CD4-positive, alpha-beta T cell (primary cell): ENCODE measurements around the gene SCFD1. TPM values are rescaled to one million over a fixed set of nuclear protein-coding genes. Genes with fewer than 3 reads are reported as not detected.

Experiments used
- ATAC-seq: fragments of 200-7000 bp; cut with Tn5 transposase; one replicate; pipeline ENCODE4 v1.10.0; 2022; ENCODE audit warnings: mild to moderate bottlenecking; ENCODE audit not compliant: poor library complexity
- CTCF ChIA-PET: fragments of 350-600 bp; sonication (Branson Sonifier 250); formaldehyde crosslinking; loops from one replicate; lab custom pipeline; 2021; ENCODE audit warnings: antibody characterized with exemption, inconsistent platforms; lab: Charles Lee
- POLR2A ChIA-PET: fragments of 350-600 bp; sonication (Branson Sonifier 250); formaldehyde crosslinking; loops from one replicate; lab custom pipeline; 2021; ENCODE audit warnings: antibody characterized with exemption, inconsistent platforms; lab: Charles Lee
- DNase-seq, 14 experiments: peaks; one replicate each; pipeline ENCODE4 v3.0.0-alpha.2; 2013 to 2020; ENCODE audit warnings: mixed read lengths in 2 of 14
- H3K27ac ChIP-seq, 2 donors: one replicate each; pipeline versions ENCODE4 v1.5.1 to v1.7.0; 2013; ENCODE audit warnings: low read length in 2 of 2, low read depth in 1 of 2, mild to moderate bottlenecking in 1 of 2
- H3K27me3 ChIP-seq, 2 experiments: 1 replicate in 1 of 2; 2 replicates in 1 of 2; pipeline versions ENCODE4 v1.6.1 to v1.7.0; 2013; ENCODE audit warnings: low read length in 2 of 2, control low read depth in 1 of 2, mild to moderate bottlenecking in 1 of 2, moderate library complexity in 1 of 2; ENCODE audit not compliant: insufficient read depth in 2 of 2, control insufficient read depth in 1 of 2
- H3K36me3 ChIP-seq: one replicate; pipeline ENCODE4 v1.6.1; 2013; ENCODE audit warnings: low read length, control low read depth; ENCODE audit not compliant: insufficient read depth
- H3K4me1 ChIP-seq: one replicate; pipeline ENCODE4 v1.6.1; 2013; ENCODE audit warnings: low read length, control low read depth; ENCODE audit not compliant: insufficient read depth
- H3K4me3 ChIP-seq: one replicate; pipeline ENCODE4 v1.5.1; 2013; ENCODE audit warnings: mild to moderate bottlenecking, low read length, moderate library complexity
- H3K9me3 ChIP-seq, 2 experiments: 1 replicate in 1 of 2; 2 replicates in 1 of 2; pipeline versions ENCODE4 v1.6.1 to v1.7.0; 2013; ENCODE audit warnings: low read length in 2 of 2, mild to moderate bottlenecking in 2 of 2, control low read depth in 1 of 2, moderate library complexity in 1 of 2; ENCODE audit not compliant: control insufficient read depth in 1 of 2, insufficient read depth in 1 of 2
- H3K27ac Mint-ChIP-seq: one replicate; pipeline ENCODE4 v1.8.0; 2020; ENCODE audit warnings: mixed read lengths
- H3K27me3 Mint-ChIP-seq: one replicate; pipeline ENCODE4 v1.8.0; 2021; ENCODE audit warnings: mixed read lengths
- H3K36me3 Mint-ChIP-seq: one replicate; pipeline ENCODE4 v1.8.0; 2021; ENCODE audit warnings: low read depth, mixed read lengths
- H3K4me1 Mint-ChIP-seq: one replicate; pipeline ENCODE4 v1.8.0; 2021; ENCODE audit warnings: low read depth, mixed read lengths
- H3K4me3 Mint-ChIP-seq: one replicate; pipeline ENCODE4 v1.8.0; 2020; ENCODE audit warnings: mild to moderate bottlenecking, mixed read lengths
- H3K9me3 Mint-ChIP-seq: one replicate; pipeline ENCODE4 v1.8.0; 2020; ENCODE audit warnings: mixed read lengths
- CTCF ChIP-seq: fragments of 200-600 bp; IDR thresholded peaks from one replicate; pipeline ENCODE4 v1.8.0; 2022; ENCODE audit warnings: antibody characterized with exemption, mild to moderate bottlenecking
- intact Hi-C, 2 experiments: fragments of 100-400 bp; cut with DNase I in 1 of 2; cut with micrococcal nuclease in 1 of 2; formaldehyde crosslinking; loops; one replicate each; pipeline versions ENCODE4 v1.15.1 to v1.9.0; 2023 to 2025; cut with DNase I, micrococcal nuclease
- total RNA-seq, 174 experiments: library from RNA in 2 of 174; stranded (reverse) in 2 of 174; gene quantifications; one replicate each; pipeline ENCODE4 v1.2.3 and lab custom pipeline; 2021 to 2026

The SCFD1 gene
- total RNA-seq, 2 experiments from 2014 or later: 59.0 to 63.6 TPM

- Mint-ChIP-seq H3K36me3 (peaks cover 79% of the 10 kb centered on the region), H3K9me3 (no peaks in the 10 kb centered on the region), H3K27ac (no peak overlapping the region), H3K27me3 (no peaks in the 10 kb centered on the region), H3K4me3 (no peak overlapping the region), H3K4me1 (no peaks in the 10 kb centered on the region)
- no peaks in the 10 kb centered on the region for H3K9me3 ChIP-seq
- no peak for TF ChIP-seq CTCF
- DNase-seq (no peak), ATAC-seq (no peak)
- H3K4me1 ChIP-seq: no peaks in the 10 kb centered on the region
- no peak overlapping the region for H3K27ac ChIP-seq
- peaks cover 51% of the 10 kb centered on the region for H3K36me3 ChIP-seq
- no peaks in the 10 kb centered on the region for H3K27me3 ChIP-seq
- intact Hi-C loops: no loop called here
- ChIA-PET POLR2A (no interaction called here), CTCF (no interaction called here)
- no peak overlapping the region for H3K4me3 ChIP-seq
Observed at GRCh38 chr14:30719137-30719536, 97.0 kb downstream of the SCFD1 start.

DNA sequence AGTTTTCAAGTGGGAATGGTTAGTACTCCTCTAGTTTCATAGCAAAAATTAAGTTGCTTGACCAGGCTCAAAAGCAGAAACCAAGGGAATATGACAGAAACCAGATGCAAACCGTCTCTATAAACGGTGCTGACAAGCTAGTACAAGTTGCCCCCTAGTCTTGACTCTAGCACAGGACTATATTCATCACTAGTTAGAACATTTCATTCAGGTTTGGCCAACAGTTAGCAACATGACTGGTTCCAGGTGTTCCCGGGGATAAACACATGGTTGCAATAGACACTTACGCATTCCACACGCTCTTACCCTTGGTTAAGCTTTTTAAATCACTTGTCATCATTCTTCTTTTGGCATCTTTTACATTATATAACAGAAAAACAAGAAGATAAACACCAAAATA, 103.6 kb downstream of the SCFD1 start:
- H3K4me3 Mint-ChIP-seq: no peak overlapping the region
- Histone ChIP-seq H3K27ac (no peak overlapping the region), H3K36me3 (peaks cover 32% of the 10 kb centered on the region), H3K4me3 (no peak overlapping the region), H3K4me1 (no peaks in the 10 kb centered on the region), H3K27me3 (no peaks in the 10 kb centered on the region), H3K9me3 (peaks cover 0 to 3% of the 10 kb centered on the region in 2 experiments)
- no peaks in the 10 kb centered on the region for H3K27me3 Mint-ChIP-seq
- DNase-seq: no peak
- intact Hi-C loops: no loop called here
- TF ChIP-seq CTCF: no peak
- H3K9me3 Mint-ChIP-seq: no peaks in the 10 kb centered on the region
- peaks cover 14% of the 10 kb centered on the region for H3K4me1 Mint-ChIP-seq
- no peak for ATAC-seq
- H3K36me3 Mint-ChIP-seq: peaks cover 97% of the 10 kb centered on the region
- H3K27ac Mint-ChIP-seq: no peak overlapping the region
- CTCF ChIA-PET: no interaction called here
- POLR2A ChIA-PET: no interaction called here

- Mint-ChIP-seq H3K4me1 (peaks cover 14% of the 10 kb centered on the region), H3K36me3 (peaks cover 95% of the 10 kb centered on the region), H3K4me3 (no peak overlapping the region), H3K27ac (no peak overlapping the region), H3K9me3 (no peaks in the 10 kb centered on the region), H3K27me3 (no peaks in the 10 kb centered on the region)
- no peak overlapping the region for H3K27ac ChIP-seq
- peaks cover 33% of the 10 kb centered on the region for H3K36me3 ChIP-seq
- H3K9me3 ChIP-seq: peaks cover 0 to 3% of the 10 kb centered on the region in 2 experiments
- H3K4me3 ChIP-seq: no peak overlapping the region
- ATAC-seq: no peak
- ChIA-PET CTCF (no interaction called here), POLR2A (no interaction called here)
- intact Hi-C loops: no loop called here
- H3K4me1 ChIP-seq: no peaks in the 10 kb centered on the region
- no peak for TF ChIP-seq CTCF
- no peak for DNase-seq
- H3K27me3 ChIP-seq: no peaks in the 10 kb centered on the region
Observed at GRCh38 chr14:30728471-30728870, 106.4 kb downstream of the SCFD1 start.
